Camera-type eye (tissue), 1 donor: ENCODE data around the gene PPRC1. TPM values are rescaled to one million over a fixed set of nuclear protein-coding genes. Genes with fewer than 3 reads are reported as not detected.

ENCODE experiments used
- total RNA-seq: library from RNA; depleted of rRNA; stranded (reverse); fragments of >200 nt; gene quantifications from one replicate; pipeline ENCODE4 v1.2.3, GENCODE V29; 2014

The PPRC1 gene
- 18.4 TPM for total RNA-seq

GRCh38 chr10:102132563-102133372, at the start of gene PPRC1:
TSS of gene PPRC1 (plus strand) at chr10:102133040. CDS start at chr10:102133069, 29 bp downstream.

GRCh38 chr10:102120142-102120990, 12.5 kb upstream of the PPRC1 start, which contains the start of gene LDB1:
TSS of gene LDB1 (minus strand) at chr10:102120368. CDS start at chr10:102120110, 258 bp downstream.

GRCh38 chr10:102151774-102152544, 19.1 kb downstream of the PPRC1 start, which contains the start of gene NOLC1:
TSS of gene NOLC1 (plus strand) at chr10:102152389. CDS start at chr10:102152411, 22 bp downstream.

Other genes starting within 250 kb of the PPRC1 start
- 25.2 TPM for gene ARMH3, start 76.9 kb upstream of the PPRC1 start, total RNA-seq
- gene HPS6, start 67.7 kb upstream of the PPRC1 start, total RNA-seq = 20.0 TPM
- gene LDB1, start 12.7 kb upstream of the PPRC1 start, total RNA-seq = 78.5 TPM
- gene NOLC1, start 19.3 kb downstream of the PPRC1 start, total RNA-seq = 42.1 TPM
- gene ELOVL3, start 93.3 kb downstream of the PPRC1 start, total RNA-seq = 0.66 TPM
- gene PITX3, start 108.5 kb downstream of the PPRC1 start, total RNA-seq = 2.1 TPM
- gene GBF1, start 112.5 kb downstream of the PPRC1 start, total RNA-seq = 46.9 TPM